HUES48 (cell line): ENCODE data around the gene MRTFB.

ENCODE experiments used
- H3K27ac ChIP-seq: one replicate; pipeline ENCODE4 v1.7.0; 2013; ENCODE audit warnings: low read depth, low read length, inconsistent platforms
- H3K27me3 ChIP-seq: 2 replicates; pipeline ENCODE4 v1.6.1; 2013; ENCODE audit warnings: mild to moderate bottlenecking, low read length; ENCODE audit not compliant: control insufficient read depth, insufficient read depth
- H3K36me3 ChIP-seq: 2 replicates; pipeline ENCODE4 v1.6.1; 2013; ENCODE audit warnings: low read length; ENCODE audit not compliant: control insufficient read depth, insufficient read depth
- H3K4me1 ChIP-seq: 2 replicates; pipeline ENCODE4 v1.6.1; 2013; ENCODE audit warnings: mild to moderate bottlenecking, low read length; ENCODE audit not compliant: control insufficient read depth, insufficient read depth
- H3K4me3 ChIP-seq: 2 replicates; pipeline ENCODE4 v1.5.1; 2013; ENCODE audit warnings: mild to moderate bottlenecking, low read depth, low read length
- H3K9ac ChIP-seq: 2 replicates; pipeline ENCODE4 v1.6.1; 2013; ENCODE audit warnings: mild to moderate bottlenecking, low read depth, low read length, moderate library complexity
- H3K9me3 ChIP-seq: 2 replicates; pipeline ENCODE4 v1.6.1; 2013; ENCODE audit warnings: low read length; ENCODE audit not compliant: control insufficient read depth, insufficient read depth

Gene MRTFB

DNA sequence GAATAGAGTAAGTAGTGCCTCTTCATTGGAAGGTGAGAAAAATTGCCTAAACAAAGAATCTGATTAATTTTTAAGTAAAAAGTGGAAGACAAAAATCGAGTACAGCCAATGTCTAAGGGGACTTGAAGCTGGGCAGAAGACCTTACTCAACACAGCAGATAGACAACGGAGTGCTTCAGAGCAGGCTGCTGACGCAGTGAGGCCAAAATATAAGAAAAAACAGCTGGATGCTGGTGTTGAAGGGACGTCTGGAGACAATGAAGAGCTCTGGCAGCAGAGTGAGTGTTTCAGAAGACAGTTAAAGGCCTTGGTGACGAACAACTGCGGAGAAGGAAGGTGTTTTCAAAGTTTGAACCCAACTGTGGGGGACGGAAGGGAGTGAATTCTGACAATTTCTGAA is 169.8 kb downstream of the MRTFB start:
- no peak overlapping the region for H3K9ac ChIP-seq
- peaks cover 59% of the 10 kb centered on the region for H3K36me3 ChIP-seq
- no peak overlapping the region for H3K4me3 ChIP-seq
- H3K27ac ChIP-seq: no peak overlapping the region
- H3K4me1 ChIP-seq: no peaks in the 10 kb centered on the region
- H3K27me3 ChIP-seq: no peaks in the 10 kb centered on the region
- H3K9me3 ChIP-seq: no peaks in the 10 kb centered on the region

DNA sequence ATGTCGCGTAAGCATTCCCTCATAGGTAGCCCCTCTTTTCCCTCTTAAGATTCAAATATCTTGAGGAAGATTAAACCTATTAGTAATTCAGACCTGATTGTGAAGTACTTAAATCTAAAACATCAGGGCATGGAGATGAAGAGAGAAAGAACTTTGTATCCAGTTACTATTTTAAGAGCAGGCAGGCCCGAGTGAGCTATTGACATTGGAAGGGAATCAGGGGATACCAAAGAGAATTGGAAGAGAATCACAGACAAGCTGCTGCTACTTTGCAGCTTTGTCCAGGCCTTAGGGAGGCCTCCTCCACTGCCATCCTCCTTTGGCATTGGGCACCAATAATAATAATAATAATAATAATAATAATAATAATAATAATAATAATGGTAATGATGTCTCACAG is 170.5 kb downstream of the MRTFB start:
- Histone ChIP-seq H3K27ac (no peak overlapping the region), H3K36me3 (peaks cover 66% of the 10 kb centered on the region), H3K9ac (no peak overlapping the region), H3K4me3 (no peak overlapping the region), H3K27me3 (no peaks in the 10 kb centered on the region), H3K9me3 (no peaks in the 10 kb centered on the region), H3K4me1 (no peaks in the 10 kb centered on the region)

DNA sequence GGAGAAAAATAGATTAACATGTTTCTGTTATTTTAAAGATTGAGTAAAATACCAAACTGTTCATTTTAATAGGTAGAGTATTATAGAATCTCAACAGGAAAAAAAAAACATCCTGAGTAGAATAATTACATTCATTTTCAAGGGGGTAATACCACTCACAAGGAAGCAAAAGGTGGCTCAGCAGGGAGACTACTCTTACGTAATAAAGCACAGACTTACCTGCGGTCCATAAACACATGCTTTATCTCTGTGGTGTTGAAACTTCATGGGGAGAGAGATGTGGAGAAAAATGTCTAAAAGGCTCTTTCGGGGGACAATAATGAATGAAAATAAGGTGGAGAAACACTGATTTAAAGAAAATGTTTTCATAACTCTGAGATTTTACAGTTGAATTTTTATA is 171.7 kb downstream of the MRTFB start:
- H3K36me3 ChIP-seq: peaks cover 77% of the 10 kb centered on the region

DNA sequence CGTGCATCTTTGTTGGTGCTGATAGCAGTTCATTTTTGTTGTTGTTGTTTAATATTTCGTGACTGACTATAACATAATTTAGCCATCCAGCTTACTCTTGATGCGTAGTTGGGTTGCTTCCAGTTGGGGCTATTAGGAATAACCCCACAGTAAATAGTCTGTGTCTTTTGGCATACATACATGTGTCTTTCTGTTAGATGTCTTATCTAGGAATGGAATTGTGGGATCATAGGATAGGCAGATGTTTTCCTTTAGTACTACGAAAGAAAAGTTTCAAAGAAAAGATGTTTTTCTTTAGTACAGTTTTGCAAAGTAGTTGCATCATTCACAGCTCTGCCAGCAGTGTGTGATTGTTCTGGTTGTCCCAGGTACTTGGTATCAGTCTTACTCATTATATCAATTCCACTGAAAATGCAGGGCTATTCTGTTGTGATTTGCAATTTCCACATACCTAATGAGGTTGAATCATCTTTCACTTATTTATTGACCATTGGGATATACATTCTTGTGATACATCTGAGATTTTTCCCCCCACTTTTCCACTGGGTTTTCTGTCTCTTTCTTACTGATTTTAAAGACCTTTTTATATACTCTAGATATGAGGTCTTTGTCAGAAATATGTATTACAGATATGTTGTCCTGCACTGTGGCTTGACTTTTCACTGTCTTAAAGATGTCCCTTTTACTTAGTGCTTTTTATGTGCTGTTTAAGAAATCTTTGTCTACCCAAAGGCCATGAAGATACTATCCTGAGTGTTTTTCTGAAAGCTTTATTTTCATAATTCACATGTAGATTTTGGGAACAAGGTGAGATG is 173.3 kb downstream of the MRTFB start:
- no peak overlapping the region for H3K27ac ChIP-seq
- no peaks in the 10 kb centered on the region for H3K4me1 ChIP-seq
- H3K36me3 ChIP-seq: peaks cover 84% of the 10 kb centered on the region

More for the DNA sequence above, 171.7 kb downstream of the MRTFB start:
- Histone ChIP-seq H3K9ac (no peak overlapping the region), H3K4me3 (no peak overlapping the region), H3K4me1 (no peaks in the 10 kb centered on the region), H3K9me3 (no peaks in the 10 kb centered on the region), H3K27me3 (no peaks in the 10 kb centered on the region), H3K27ac (no peak overlapping the region)

DNA sequence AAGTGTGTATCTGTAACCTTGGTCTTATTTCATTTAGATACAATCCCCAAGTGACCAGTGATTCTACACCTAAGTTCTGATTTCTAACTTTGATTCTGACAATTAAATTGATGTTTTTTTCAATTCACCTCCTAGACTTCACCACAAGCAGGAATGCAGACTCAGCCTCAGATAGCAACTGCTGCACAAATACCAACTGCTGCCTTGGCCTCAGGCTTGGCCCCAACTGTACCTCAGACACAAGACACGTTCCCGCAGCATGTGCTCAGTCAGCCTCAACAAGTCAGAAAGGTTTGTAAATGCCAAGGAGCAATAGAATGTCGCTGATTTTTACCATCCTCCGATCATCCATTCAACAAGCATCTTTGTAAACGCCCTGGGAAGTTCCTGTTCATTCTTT is 177.7 kb downstream of the MRTFB start:
- Histone ChIP-seq H3K36me3 (peaks cover 89% of the 10 kb centered on the region), H3K9ac (no peak overlapping the region), H3K9me3 (no peaks in the 10 kb centered on the region), H3K4me3 (no peak overlapping the region), H3K4me1 (no peaks in the 10 kb centered on the region; the same call in 1 of the 2 replicates), H3K27ac (no peak overlapping the region), H3K27me3 (no peaks in the 10 kb centered on the region)

More for the DNA sequence above, 173.3 kb downstream of the MRTFB start:
- H3K27me3 ChIP-seq: no peaks in the 10 kb centered on the region
- H3K9me3 ChIP-seq: no peaks in the 10 kb centered on the region
- no peak overlapping the region for H3K4me3 ChIP-seq
- no peak overlapping the region for H3K9ac ChIP-seq

DNA sequence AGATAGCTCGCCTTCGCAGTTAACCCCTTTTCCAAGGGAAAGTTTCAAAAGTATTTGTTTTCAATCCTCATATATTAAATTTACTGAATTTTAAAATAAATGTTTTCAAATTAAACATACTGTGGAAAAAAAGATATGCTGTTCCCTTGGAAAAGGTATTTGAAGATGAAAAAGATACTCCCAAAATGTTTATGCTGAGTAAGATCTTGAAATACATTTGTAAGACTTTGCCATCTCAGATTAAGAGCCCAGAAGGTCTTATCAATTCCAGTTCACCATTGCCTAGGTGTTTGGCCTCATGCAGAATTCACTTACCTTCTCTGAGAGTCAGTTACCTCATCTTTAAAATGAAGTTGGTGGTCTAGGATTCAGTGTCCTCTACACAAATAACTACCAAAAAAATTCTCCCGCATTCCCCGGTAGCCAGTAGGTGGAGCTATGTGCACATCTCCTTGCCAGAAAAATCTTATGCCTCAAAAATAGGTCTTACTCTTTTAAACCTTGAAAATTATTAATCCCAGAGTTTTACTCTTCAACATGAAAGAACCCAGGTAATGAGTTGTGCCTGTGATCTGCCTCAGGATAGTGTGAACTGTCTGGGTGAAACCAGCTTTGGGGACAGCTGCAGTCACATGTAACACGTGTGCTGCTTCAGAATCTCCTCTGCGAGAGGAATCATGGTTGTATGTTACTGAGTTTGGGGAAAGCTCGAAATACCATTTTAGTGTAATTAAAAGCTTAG is 178.3 kb downstream of the MRTFB start:
- Histone ChIP-seq H3K9ac (no peak overlapping the region), H3K4me1 (no peaks in the 10 kb centered on the region; the same call in 1 of the 2 replicates), H3K36me3 (peaks cover 93% of the 10 kb centered on the region), H3K4me3 (no peak overlapping the region), H3K27me3 (no peaks in the 10 kb centered on the region), H3K9me3 (no peaks in the 10 kb centered on the region), H3K27ac (no peak overlapping the region)

DNA sequence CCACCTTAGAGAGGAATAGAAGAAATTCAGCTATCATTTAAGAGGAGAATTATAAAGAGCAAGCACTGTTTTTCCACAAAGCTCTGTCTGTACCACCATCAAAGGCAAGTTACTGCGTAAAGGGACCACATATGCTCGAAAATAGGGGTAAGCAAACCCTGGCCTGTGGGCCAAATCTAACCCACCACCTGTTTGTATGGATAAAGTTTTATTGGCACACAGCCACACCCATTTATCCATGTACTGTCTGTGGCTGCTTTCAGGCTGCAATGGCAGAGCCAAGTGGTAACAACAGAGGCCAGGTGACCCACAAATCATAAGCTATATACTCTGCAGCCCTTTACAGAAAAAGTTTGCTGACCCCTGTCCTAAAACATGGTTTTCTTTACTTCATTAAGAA is 180.3 kb downstream of the MRTFB start:
- Histone ChIP-seq H3K4me1 (no peaks in the 10 kb centered on the region; the same call in 1 of the 2 replicates), H3K9ac (no peak overlapping the region), H3K36me3 (peaks cover 91% of the 10 kb centered on the region), H3K27me3 (no peaks in the 10 kb centered on the region), H3K9me3 (no peaks in the 10 kb centered on the region), H3K4me3 (no peak overlapping the region), H3K27ac (no peak overlapping the region)

DNA sequence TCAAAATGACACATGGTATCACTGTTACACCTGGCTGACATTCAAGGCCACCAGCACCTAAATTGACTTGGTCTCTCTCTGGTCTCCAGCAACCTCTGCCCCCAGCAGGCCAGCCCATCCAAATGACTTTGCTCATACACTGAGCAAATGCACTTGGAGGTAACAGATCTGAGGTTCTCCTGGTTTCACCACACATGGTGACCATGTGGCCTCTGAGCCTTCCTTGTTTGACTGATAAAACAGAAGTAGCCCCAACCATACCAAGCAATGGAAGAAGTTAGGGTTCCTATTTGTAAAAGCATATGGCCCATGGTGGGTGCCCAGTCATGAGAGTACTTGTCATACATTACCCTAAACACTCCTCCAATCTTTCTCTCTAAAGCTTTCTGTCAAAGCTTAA is 181.7 kb downstream of the MRTFB start:
- Histone ChIP-seq H3K36me3 (peaks cover 89% of the 10 kb centered on the region), H3K9me3 (no peaks in the 10 kb centered on the region), H3K4me1 (no peaks in the 10 kb centered on the region; the same call in 1 of the 2 replicates), H3K27me3 (no peaks in the 10 kb centered on the region), H3K9ac (no peak overlapping the region), H3K4me3 (no peak overlapping the region), H3K27ac (no peak overlapping the region)

DNA sequence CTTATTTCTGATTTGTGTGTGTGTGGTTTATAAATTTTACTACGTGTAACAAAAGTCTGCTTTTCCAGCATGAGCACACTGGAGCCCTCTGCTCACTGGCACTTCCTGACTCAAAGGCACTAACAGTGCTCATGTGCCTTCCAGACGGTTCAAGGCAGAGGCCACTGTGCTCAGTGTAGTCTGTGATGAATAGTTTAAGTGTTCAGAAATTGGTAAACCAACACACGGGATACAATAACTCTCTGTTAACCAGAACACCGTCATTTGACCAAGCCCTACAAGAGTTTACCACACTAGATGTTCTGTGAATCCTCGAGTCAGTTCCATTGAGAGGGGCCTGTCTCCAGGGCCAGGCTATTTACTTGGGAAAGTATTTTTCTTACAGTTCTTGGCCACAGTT is 191.9 kb downstream of the MRTFB start:
- H3K4me3 ChIP-seq: no peak overlapping the region
- H3K27me3 ChIP-seq: no peaks in the 10 kb centered on the region
- peaks cover 83% of the 10 kb centered on the region for H3K36me3 ChIP-seq
- no peaks in the 10 kb centered on the region for H3K9me3 ChIP-seq
- H3K9ac ChIP-seq: no peak overlapping the region
- no peaks in the 10 kb centered on the region for H3K4me1 ChIP-seq
- no peak overlapping the region for H3K27ac ChIP-seq

DNA sequence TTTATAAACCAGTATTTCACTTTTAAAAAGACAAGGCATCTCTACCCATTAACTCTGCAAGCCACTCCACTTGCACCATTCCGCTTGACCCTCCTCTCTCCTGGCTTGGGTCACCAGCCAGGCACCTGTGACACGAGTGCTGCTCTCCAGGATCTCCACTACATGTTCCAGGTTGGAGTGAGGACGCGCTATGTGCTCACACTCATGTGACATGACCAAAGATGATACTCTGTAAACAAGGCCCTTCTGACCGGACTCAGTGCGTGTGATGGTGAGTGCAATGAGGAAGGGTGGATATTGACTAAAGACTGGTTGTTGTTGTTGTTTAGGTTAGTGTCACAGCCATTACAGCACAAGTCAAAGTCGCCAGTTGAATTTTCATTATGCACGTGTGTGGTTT is 192.7 kb downstream of the MRTFB start:
- no peaks in the 10 kb centered on the region for H3K9me3 ChIP-seq
- no peak overlapping the region for H3K27ac ChIP-seq
- no peak overlapping the region for H3K4me3 ChIP-seq
- H3K9ac ChIP-seq: no peak overlapping the region
- H3K27me3 ChIP-seq: no peaks in the 10 kb centered on the region
- peaks cover 76% of the 10 kb centered on the region for H3K36me3 ChIP-seq
- no peaks in the 10 kb centered on the region for H3K4me1 ChIP-seq

DNA sequence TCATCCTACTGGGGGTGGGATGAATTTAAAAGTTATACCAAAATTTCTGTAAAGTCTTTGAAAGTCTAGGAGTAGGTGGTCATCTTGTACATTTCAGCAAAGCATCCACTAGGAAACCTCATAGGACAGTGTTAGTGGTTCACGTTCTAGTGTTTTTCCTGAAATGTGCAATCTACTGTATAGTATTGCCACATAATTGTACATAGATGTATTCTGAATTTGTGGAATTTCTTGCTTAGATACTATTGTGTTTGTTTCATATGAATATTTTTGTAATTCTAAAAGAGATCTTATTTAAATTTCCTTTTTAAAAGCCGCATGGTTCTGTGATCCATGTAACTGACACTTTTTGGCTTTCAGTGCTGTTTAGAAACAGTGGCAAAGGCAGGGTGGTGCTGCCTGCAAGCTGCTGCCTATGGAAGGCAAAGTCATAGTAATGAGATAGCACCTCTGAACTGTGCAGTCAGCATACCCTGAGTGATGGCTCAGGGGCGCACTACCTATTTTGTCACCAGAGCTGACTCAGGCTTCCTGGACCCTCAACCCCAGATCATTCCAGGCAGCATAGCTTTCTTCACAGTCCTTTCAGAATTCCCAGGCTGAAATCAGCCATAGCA is 193.3 kb downstream of the MRTFB start:
- Histone ChIP-seq H3K27me3 (no peaks in the 10 kb centered on the region), H3K36me3 (peaks cover 70% of the 10 kb centered on the region), H3K4me3 (no peak overlapping the region)

More for the DNA sequence above, 193.3 kb downstream of the MRTFB start:
- Histone ChIP-seq H3K9ac (no peak overlapping the region), H3K9me3 (no peaks in the 10 kb centered on the region), H3K4me1 (no peaks in the 10 kb centered on the region), H3K27ac (no peak overlapping the region)
